ENCODE data around the gene MBOAT2. TPM values are rescaled to one million over a fixed set of nuclear protein-coding genes. Genes with fewer than 3 reads are reported as not detected.

MBOAT2 gene
- polyA plus RNA-seq, 3 donors, result 5.1 to 9.0 (median 5.5) TPM

GRCh38 chr2:8858910-8859309, 144.6 kb downstream of the MBOAT2 start:
- no peaks in the 10 kb centered on the region for H3K27me3 ChIP-seq (ENCODE audit: control insufficient read depth in 2 of 2, insufficient read depth in 2 of 2, low read length in 2 of 2)
- no peaks in the 10 kb centered on the region for H4K20me1 ChIP-seq (ENCODE audit: insufficient read depth, low read length)
- H3K9ac ChIP-seq (ENCODE audit: insufficient read depth, low read length, poor library complexity, severe bottlenecking), result no peak overlapping the region
- TF ChIP-seq CTCF (IDR thresholded peaks at IDR 0.05), result no peak
- H3K4me3 Mint-ChIP-seq, result no peak overlapping the region
- H3K4me3 ChIP-seq (replicated peaks in 1 of 3; ENCODE audit: low read depth in 2 of 3, low read length in 3 of 3), result no peak overlapping the region
- H3K36me3 ChIP-seq (replicated peaks in 1 of 2; ENCODE audit: control insufficient read depth in 1 of 2, insufficient read depth in 2 of 2, low read length in 2 of 2), result peaks cover 11 to 34% of the 10 kb centered on the region in 2 donors
- peaks cover 36 to 51% of the 10 kb centered on the region in 2 donors for H3K36me3 Mint-ChIP-seq
- H3K27ac ChIP-seq (ENCODE audit: low read depth in 1 of 2, low read length in 2 of 2), result no peak overlapping the region
- H2AFZ ChIP-seq (ENCODE audit: insufficient read depth, low read depth, low read length, poor library complexity, severe bottlenecking), result no peak overlapping the region
- H3K27ac Mint-ChIP-seq, result no peak overlapping the region
- no peaks in the 10 kb centered on the region for H3K4me1 ChIP-seq (ENCODE audit: control insufficient read depth in 1 of 2, insufficient read depth in 2 of 2, low read length in 2 of 2)
- H3K4me1 Mint-ChIP-seq, result no peaks in the 10 kb centered on the region
- H3K27me3 Mint-ChIP-seq (ENCODE audit: low read depth in 3 of 3), result no peaks in the 10 kb centered on the region
- H3K9me3 Mint-ChIP-seq, result peaks cover 0 to 4% (median 0%) of the 10 kb centered on the region in 7 donors
- H3K79me2 ChIP-seq (ENCODE audit: insufficient read depth, low read length), result no peaks in the 10 kb centered on the region
- H3K4me2 ChIP-seq (replicated peaks; ENCODE audit: extremely low read depth, low read length, poor library complexity, severe bottlenecking), result no peak overlapping the region
- intact Hi-C loops (cut with micrococcal nuclease), result no loop called here
- H3K9me3 ChIP-seq (replicated peaks in 1 of 2; ENCODE audit: control insufficient read depth in 1 of 2, insufficient read depth in 1 of 2, low read length in 2 of 2), result no peaks in the 10 kb centered on the region
- WGBS (ENCODE audit: insufficient coverage), result no CpG with 5 or more reads among the region's 1 CpG
- no peak for DNase-seq

- Histone ChIP-seq H3K4me2 (replicated peaks; ENCODE audit: extremely low read depth, low read length, poor library complexity, severe bottlenecking) (no peak overlapping the region), H3K27me3 (ENCODE audit: control insufficient read depth in 2 of 2, insufficient read depth in 2 of 2, low read length in 2 of 2) (no peaks in the 10 kb centered on the region), H3K4me3 (replicated peaks in 1 of 3; ENCODE audit: low read depth in 2 of 3, low read length in 3 of 3) (no peak overlapping the region), H3K4me1 (ENCODE audit: control insufficient read depth in 1 of 2, insufficient read depth in 2 of 2, low read length in 2 of 2) (no peaks in the 10 kb centered on the region), H3K9ac (ENCODE audit: insufficient read depth, low read length, poor library complexity, severe bottlenecking) (no peak overlapping the region), H3K27ac (ENCODE audit: low read depth in 1 of 2, low read length in 2 of 2) (no peak overlapping the region), H2AFZ (ENCODE audit: insufficient read depth, low read depth, low read length, poor library complexity, severe bottlenecking) (no peak overlapping the region), H3K36me3 (replicated peaks in 1 of 2; ENCODE audit: control insufficient read depth in 1 of 2, insufficient read depth in 2 of 2, low read length in 2 of 2) (peaks cover 5 to 28% of the 10 kb centered on the region in 2 donors), H3K9me3 (replicated peaks in 1 of 2; ENCODE audit: control insufficient read depth in 1 of 2, insufficient read depth in 1 of 2, low read length in 2 of 2) (no peaks in the 10 kb centered on the region), H4K20me1 (ENCODE audit: insufficient read depth, low read length) (no peaks in the 10 kb centered on the region), H3K79me2 (ENCODE audit: insufficient read depth, low read length) (no peaks in the 10 kb centered on the region)
- DNase-seq, result no peak
- H3K4me3 Mint-ChIP-seq, result no peak overlapping the region
- peak overlapping the region in 1 of 7 donors; percentile 13 for H3K27ac Mint-ChIP-seq
- no peaks in the 10 kb centered on the region for H3K4me1 Mint-ChIP-seq
- peaks cover 33 to 44% of the 10 kb centered on the region in 2 donors for H3K36me3 Mint-ChIP-seq
- intact Hi-C loops (cut with micrococcal nuclease), result no loop called here
- peaks cover 0 to 4% (median 0%) of the 10 kb centered on the region in 7 donors for H3K9me3 Mint-ChIP-seq
- no peaks in the 10 kb centered on the region for H3K27me3 Mint-ChIP-seq (ENCODE audit: low read depth in 3 of 3)
- TF ChIP-seq CTCF (IDR thresholded peaks at IDR 0.05), result no peak
- WGBS (ENCODE audit: insufficient coverage), result 96% methylated on average over 4 of the region's 7 CpGs
Observed at GRCh38 chr2:8858264-8858663, 145.2 kb downstream of the MBOAT2 start.

Measured in CD14-positive monocyte (primary cell).